GM18517 (cell line): Measurements from ENCODE around the gene DNAH17.

Source experiments
- ATAC-seq: cut with Tn5 transposase; IDR thresholded peaks from one replicate; pipeline ENCODE4 v1.9.1; 2021; ENCODE audit warnings: mild to moderate bottlenecking, moderate library complexity; ENCODE audit not compliant: unreplicated experiment

DNAH17 gene

GRCh38 chr17:78417531-78417909, 159.7 kb downstream of the DNAH17 start:
- ATAC-seq, result no peak

GRCh38 chr17:78416791-78417530, 160.2 kb downstream of the DNAH17 start:
- no peak for ATAC-seq

GRCh38 chr17:78415821-78416711, 161.1 kb downstream of the DNAH17 start:
- no peak for ATAC-seq

GRCh38 chr17:78414178-78415162, 162.7 kb downstream of the DNAH17 start:
- no peak for ATAC-seq

- ATAC-seq, result no peak
These were observed 164.8 kb downstream of the DNAH17 start for GRCh38 chr17:78412403-78412802.

GRCh38 chr17:78411241-78411857, 165.8 kb downstream of the DNAH17 start:
- no peak for ATAC-seq

- ATAC-seq, result no peak
These were observed 167.8 kb downstream of the DNAH17 start for GRCh38 chr17:78409191-78409928.

- ATAC-seq, result no peak
These were observed 168.6 kb downstream of the DNAH17 start for GRCh38 chr17:78408476-78409050.

- ATAC-seq, result no peak
These were observed 169.7 kb downstream of the DNAH17 start for GRCh38 chr17:78407387-78408000.

- ATAC-seq, result no peak
These were observed 170.3 kb downstream of the DNAH17 start for GRCh38 chr17:78406920-78407319.

GRCh38 chr17:78406396-78406795, 170.8 kb downstream of the DNAH17 start:
- no peak for ATAC-seq

GRCh38 chr17:78403822-78404221, 173.4 kb downstream of the DNAH17 start:
- no peak for ATAC-seq

- no peak for ATAC-seq
These were observed 175.3 kb downstream of the DNAH17 start for GRCh38 chr17:78401891-78402290.

GRCh38 chr17:78401246-78401645, 175.9 kb downstream of the DNAH17 start:
- ATAC-seq, result no peak

GRCh38 chr17:78400581-78401240, 176.5 kb downstream of the DNAH17 start:
- ATAC-seq, result no peak

- ATAC-seq, result no peak
These were observed 177.5 kb downstream of the DNAH17 start for GRCh38 chr17:78399693-78400144.

- ATAC-seq, result no peak
These were observed 178.0 kb downstream of the DNAH17 start for GRCh38 chr17:78399028-78399692.

- no peak for ATAC-seq
These were observed 178.8 kb downstream of the DNAH17 start for GRCh38 chr17:78398390-78398789.
